Calu3 (cell line): Measurements from ENCODE around the gene PCDHA12. TPM values are rescaled to one million over a fixed set of nuclear protein-coding genes. Genes with fewer than 3 reads are reported as not detected.
"Not testable (repeated sequence)": the region's sequence is repeated elsewhere in the genome, so short reads cannot be mapped to it uniquely, and the experiment has no call there.

ENCODE experiments used
- BruUV-seq: library from RNA; stranded (reverse); fragments of 400-500 nt; replicated peaks from 2 replicates; lab custom pipeline; 2021; lab: Mats Ljungman, UMichigan
- CTCF ChIA-PET: fragments of 300-600 bp; sonication (Branson Sonifier 250); formaldehyde crosslinking; loops from one replicate; lab custom pipeline; 2022; ENCODE audit warnings: antibody characterized with exemption; lab: Charles Lee
- DNase-seq: peaks from one replicate; pipeline ENCODE4 v3.0.0; 2022
- H3K27ac Mint-ChIP-seq: one replicate; pipeline ENCODE4 v1.8.0; 2022; ENCODE audit warnings: mixed read lengths; ENCODE audit not compliant: unreplicated experiment
- H3K27me3 Mint-ChIP-seq: one replicate; pipeline ENCODE4 v1.8.0; 2022; ENCODE audit warnings: mixed read lengths; ENCODE audit not compliant: unreplicated experiment
- H3K36me3 Mint-ChIP-seq: one replicate; pipeline ENCODE4 v1.8.0; 2022; ENCODE audit warnings: mild to moderate bottlenecking, moderate library complexity, mixed read lengths; ENCODE audit not compliant: insufficient read depth, unreplicated experiment
- H3K4me1 Mint-ChIP-seq: one replicate; pipeline ENCODE4 v1.8.0; 2022; ENCODE audit warnings: mild to moderate bottlenecking, low read depth, mixed read lengths; ENCODE audit not compliant: unreplicated experiment
- H3K4me3 Mint-ChIP-seq: one replicate; pipeline ENCODE4 v1.8.0; 2022; ENCODE audit warnings: mild to moderate bottlenecking, low read depth, moderate library complexity, mixed read lengths; ENCODE audit not compliant: unreplicated experiment
- H3K9me3 Mint-ChIP-seq: one replicate; pipeline ENCODE4 v1.8.0; 2022; ENCODE audit warnings: low read depth, mixed read lengths; ENCODE audit not compliant: unreplicated experiment
- intact Hi-C: fragments of 100-400 bp; cut with micrococcal nuclease; formaldehyde crosslinking; loops from one replicate; pipeline ENCODE4 v1.10.0; 2022; ENCODE audit not compliant: unreplicated experiment
- total RNA-seq: library from RNA; stranded (reverse); gene quantifications from 2 replicates; pipeline ENCODE4 v1.2.3, GENCODE V29; 2022
- TF ChIP-seq, protein P1 (sequence below): fragments of 200-600 bp; IDR thresholded peaks from one replicate; pipeline ENCODE4 v1.8.0; 2022; ENCODE audit warnings: antibody characterized with exemption; ENCODE audit not compliant: unreplicated experiment

PCDHA12 gene
- total RNA-seq, 1 experiment from 2014 or later: 0.78 TPM

DNA sequence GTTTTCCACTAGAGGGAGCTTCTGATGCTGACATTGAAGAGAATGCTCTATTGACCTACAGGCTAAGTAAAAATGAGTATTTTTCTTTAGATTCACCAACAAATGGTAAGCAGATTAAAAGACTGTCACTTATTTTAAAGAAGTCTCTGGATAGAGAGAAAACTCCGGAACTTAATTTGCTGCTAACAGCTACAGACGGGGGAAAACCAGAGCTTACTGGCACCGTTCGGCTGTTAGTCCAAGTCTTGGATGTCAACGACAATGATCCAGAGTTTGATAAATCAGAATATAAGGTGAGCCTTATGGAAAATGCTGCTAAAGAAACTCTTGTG is 5.6 kb upstream of the PCDHA12 start:
- DNase-seq: no peak
- Mint-ChIP-seq H3K4me3 (no peak overlapping the region), H3K9me3 (peaks cover 4% of the 10 kb centered on the region), H3K27ac (no peak overlapping the region), H3K36me3 (no peaks in the 10 kb centered on the region), H3K4me1 (no peaks in the 10 kb centered on the region), H3K27me3 (no peaks in the 10 kb centered on the region)
- TF ChIP-seq, protein P1, sequence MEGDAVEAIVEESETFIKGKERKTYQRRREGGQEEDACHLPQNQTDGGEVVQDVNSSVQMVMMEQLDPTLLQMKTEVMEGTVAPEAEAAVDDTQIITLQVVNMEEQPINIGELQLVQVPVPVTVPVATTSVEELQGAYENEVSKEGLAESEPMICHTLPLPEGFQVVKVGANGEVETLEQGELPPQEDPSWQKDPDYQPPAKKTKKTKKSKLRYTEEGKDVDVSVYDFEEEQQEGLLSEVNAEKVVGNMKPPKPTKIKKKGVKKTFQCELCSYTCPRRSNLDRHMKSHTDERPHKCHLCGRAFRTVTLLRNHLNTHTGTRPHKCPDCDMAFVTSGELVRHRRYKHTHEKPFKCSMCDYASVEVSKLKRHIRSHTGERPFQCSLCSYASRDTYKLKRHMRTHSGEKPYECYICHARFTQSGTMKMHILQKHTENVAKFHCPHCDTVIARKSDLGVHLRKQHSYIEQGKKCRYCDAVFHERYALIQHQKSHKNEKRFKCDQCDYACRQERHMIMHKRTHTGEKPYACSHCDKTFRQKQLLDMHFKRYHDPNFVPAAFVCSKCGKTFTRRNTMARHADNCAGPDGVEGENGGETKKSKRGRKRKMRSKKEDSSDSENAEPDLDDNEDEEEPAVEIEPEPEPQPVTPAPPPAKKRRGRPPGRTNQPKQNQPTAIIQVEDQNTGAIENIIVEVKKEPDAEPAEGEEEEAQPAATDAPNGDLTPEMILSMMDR: no peak
- no TSS peak for BruUV-seq
- intact Hi-C loops: no loop called here
- CTCF ChIA-PET: no interaction called here

GRCh38 chr5:140870221-140871201 is 4.6 kb upstream of the PCDHA12 start:
- TF ChIP-seq, protein P1: no peak
- H3K36me3 Mint-ChIP-seq: no peaks in the 10 kb centered on the region
- no peak overlapping the region for H3K27ac Mint-ChIP-seq
- peaks cover 4% of the 10 kb centered on the region for H3K9me3 Mint-ChIP-seq
- CTCF ChIA-PET: no interaction called here
- no peaks in the 10 kb centered on the region for H3K4me1 Mint-ChIP-seq
- no peak for DNase-seq
- no peak overlapping the region for H3K4me3 Mint-ChIP-seq
- intact Hi-C loops: no loop called here
- BruUV-seq: no TSS peak
- no peaks in the 10 kb centered on the region for H3K27me3 Mint-ChIP-seq

GRCh38 chr5:140876541-140877261 is 1.6 kb downstream of the PCDHA12 start:
- H3K4me1 Mint-ChIP-seq, H3K27me3 Mint-ChIP-seq, H3K36me3 Mint-ChIP-seq, H3K27ac Mint-ChIP-seq, DNase-seq, H3K9me3 Mint-ChIP-seq, BruUV-seq, intact Hi-C loops, CTCF ChIA-PET, H3K4me3 Mint-ChIP-seq: not testable (repeated sequence)

GRCh38 chr5:140877262-140877581 is 2.1 kb downstream of the PCDHA12 start:
- TF ChIP-seq, protein P1: no peak
- BruUV-seq: no TSS peak
- DNase-seq: no peak
- Mint-ChIP-seq H3K36me3 (no peaks in the 10 kb centered on the region), H3K9me3 (peaks cover 5% of the 10 kb centered on the region), H3K27ac (no peak overlapping the region), H3K4me3 (no peak overlapping the region), H3K4me1 (no peaks in the 10 kb centered on the region), H3K27me3 (no peaks in the 10 kb centered on the region)
- intact Hi-C loops: no loop called here
- CTCF ChIA-PET: no interaction called here
